Stimulated activated CD4-positive, alpha-beta T cell treated with anti-CD3 and anti-CD28 coated beads, TNF-alpha, amount 100 ng/mL, for 1 hour (primary cell): Measurements from ENCODE around the gene DST.

Experiments used
- DNase-seq, 3 donors: peaks; one replicate each; pipeline ENCODE4 v3.0.0-alpha.2; 2020; ENCODE audit warnings: low read depth in 3 of 3, low spot score in 1 of 3

The DST gene

GRCh38 chr6:56625356-56625755 is 17.3 kb downstream of the DST start:
- no peak for DNase-seq

GRCh38 chr6:56624728-56625069 is 18.0 kb downstream of the DST start:
- DNase-seq: no peak

DNA sequence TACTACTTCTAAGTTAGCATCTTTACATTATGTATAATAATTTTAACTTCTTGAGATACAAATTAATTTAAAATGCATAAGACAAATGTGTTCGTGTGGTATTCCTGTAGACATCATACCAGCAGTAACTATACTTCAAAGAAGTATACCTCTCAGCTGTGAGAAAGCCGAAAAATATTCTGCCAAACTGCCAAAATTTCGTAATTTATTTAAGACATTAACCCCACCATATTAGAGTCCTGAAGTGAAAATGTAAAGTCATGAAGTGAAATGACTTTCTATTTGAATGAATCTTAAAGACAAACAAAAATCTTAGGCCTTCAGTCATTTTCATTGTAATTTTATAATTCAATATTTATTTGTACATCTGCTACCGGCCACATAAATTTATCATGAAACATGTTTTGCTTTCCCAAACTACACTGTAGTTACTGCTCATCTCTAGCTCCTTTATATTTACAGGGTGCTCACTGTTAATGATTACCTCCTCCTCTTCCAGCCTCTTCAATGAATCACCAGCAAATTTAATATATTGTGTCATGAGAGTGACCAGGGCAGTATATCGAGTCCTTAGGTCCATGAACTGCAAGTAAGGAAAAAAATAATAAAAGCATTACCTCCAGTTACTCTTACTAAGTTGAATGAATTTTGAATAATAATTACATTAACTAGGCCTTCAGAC is 18.5 kb downstream of the DST start:
- DNase-seq: no peak

DNA sequence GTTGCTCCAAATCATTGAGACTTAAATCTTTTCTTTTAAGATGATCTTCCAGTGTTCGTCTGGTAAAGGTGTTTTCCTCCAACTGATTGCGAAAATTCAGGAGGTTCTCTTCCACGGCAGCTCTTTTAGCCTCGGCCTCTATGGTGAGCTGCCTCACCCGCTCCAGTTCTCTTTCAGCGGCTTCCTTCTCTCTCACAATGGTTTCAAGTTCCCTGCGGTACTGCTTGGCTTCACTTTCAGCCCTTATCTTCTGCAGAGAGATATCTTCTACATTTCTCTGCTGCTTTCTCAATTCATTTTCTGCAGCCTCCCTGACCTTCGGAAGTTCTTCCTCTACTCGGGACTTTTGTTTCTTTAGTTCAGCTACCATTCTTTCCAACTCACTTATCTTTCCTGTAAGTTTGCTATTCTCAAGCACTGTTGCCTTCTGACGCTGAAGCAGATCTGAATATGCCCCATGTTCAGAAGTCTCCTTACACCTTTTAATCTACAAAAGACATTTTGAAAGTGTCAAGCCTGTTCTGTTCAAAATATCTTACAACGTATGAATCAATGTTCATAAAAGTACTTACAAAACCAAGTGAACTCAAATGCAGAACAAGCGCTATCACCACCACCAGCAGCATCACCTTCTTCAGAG is 22.3 kb downstream of the DST start:
- DNase-seq: no peak

DNA sequence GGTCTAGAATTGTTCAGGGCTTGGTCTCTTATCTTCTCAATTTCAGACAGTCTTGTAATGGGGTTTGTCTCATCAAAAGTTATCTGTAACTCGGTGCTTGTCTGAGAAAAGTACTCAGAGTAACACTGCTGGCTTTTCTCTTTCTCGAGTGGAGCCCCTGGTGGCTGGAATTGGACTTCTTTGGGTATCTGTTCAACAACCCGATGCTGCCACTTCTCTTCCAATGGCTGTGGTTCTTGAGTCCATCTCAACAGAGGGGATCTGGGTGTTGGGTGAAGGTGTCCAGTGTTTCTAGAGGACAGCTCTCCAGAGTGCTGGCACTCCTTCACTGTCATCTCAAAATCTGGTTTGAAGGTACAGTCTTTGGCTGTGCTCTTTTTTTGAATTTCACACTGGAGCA is 24.6 kb downstream of the DST start:
- DNase-seq: no peak

GRCh38 chr6:56616967-56617366 is 25.7 kb downstream of the DST start:
- DNase-seq: no peak

- DNase-seq: no peak
Observed at GRCh38 chr6:56613247-56613851, 29.3 kb downstream of the DST start.

GRCh38 chr6:56608332-56608731 is 34.4 kb downstream of the DST start:
- DNase-seq: no peak

- no peak for DNase-seq
Observed at GRCh38 chr6:56607111-56607752, 35.5 kb downstream of the DST start.

GRCh38 chr6:56605435-56605834 is 37.3 kb downstream of the DST start:
- no peak for DNase-seq

DNA sequence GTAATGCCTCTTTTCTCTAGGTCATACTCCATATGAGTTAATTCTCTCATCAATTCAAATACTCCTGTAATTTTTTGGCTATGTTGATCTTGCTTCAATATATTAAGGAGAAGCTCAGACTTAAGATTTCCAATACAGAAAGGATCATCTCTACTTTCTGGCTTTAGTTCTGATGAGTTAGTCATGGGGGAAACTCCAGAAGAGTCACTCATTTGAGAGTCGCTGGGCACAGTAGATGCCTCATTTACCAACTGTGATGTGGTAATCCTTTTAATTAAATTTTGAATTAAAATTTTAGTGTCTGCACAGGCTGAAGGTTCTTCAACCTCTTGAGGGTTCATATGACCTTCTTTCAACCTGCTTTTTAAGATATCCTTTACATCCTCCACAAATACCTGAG is 38.5 kb downstream of the DST start:
- DNase-seq: no peak

GRCh38 chr6:56601390-56601789 is 41.3 kb downstream of the DST start:
- no peak for DNase-seq

GRCh38 chr6:56595490-56596122 is 47.1 kb downstream of the DST start:
- peak in 1 of 3 donors; percentile 2 for DNase-seq

GRCh38 chr6:56594699-56595098 is 48.0 kb downstream of the DST start:
- no peak for DNase-seq

GRCh38 chr6:56593801-56594318 is 48.8 kb downstream of the DST start:
- DNase-seq: no peak

GRCh38 chr6:56582236-56582635 is 60.5 kb downstream of the DST start:
- DNase-seq: no peak

DNA sequence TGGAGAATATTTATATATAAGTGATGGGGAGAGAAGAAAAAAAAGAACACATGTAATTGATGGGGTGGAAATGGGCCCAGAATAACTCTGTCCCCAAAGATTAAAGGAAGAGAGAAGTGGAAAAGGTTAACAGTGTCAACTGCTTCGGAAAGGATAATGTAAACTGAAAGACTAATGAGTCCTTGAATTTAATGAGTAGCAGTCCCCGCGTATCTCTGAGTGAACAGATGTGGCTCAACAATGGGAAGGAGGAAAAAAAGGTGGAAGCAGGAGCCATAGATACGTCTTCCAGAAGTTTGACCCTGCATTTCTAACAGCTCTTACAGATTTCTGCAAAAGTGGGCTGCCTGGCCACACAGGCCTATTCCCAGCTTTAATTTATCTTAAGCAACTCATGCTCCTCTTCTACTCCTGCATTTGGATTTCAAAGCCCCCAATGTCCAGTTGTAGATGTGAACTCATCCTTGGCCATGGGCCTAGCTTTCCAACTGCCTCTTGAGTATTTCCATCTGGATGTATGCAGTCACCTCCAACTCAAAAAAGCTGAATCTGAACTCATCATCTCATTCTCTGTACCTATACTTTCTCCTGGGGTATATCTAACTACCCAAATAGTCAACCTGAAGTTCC is 61.3 kb downstream of the DST start:
- no peak for DNase-seq

DNA sequence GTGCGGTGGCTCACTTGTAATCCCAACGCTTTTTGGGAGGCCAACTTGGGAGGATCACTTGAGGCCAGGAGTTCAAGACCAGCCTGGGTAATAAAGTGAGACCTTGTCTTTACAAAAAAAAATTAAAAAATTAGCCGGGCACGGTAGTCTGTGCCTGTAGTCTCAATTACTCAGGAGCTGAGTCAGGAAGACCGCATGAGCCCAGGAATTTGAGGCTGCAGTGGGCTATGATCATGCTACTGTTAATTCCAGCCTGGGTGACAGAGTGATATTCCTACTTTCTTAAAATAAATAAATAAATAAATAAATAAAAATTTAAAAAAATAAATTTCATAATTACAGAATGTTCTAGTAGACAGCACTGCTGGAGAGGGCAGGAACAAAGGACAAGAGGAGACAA is 62.4 kb downstream of the DST start:
- DNase-seq: no peak

DNA sequence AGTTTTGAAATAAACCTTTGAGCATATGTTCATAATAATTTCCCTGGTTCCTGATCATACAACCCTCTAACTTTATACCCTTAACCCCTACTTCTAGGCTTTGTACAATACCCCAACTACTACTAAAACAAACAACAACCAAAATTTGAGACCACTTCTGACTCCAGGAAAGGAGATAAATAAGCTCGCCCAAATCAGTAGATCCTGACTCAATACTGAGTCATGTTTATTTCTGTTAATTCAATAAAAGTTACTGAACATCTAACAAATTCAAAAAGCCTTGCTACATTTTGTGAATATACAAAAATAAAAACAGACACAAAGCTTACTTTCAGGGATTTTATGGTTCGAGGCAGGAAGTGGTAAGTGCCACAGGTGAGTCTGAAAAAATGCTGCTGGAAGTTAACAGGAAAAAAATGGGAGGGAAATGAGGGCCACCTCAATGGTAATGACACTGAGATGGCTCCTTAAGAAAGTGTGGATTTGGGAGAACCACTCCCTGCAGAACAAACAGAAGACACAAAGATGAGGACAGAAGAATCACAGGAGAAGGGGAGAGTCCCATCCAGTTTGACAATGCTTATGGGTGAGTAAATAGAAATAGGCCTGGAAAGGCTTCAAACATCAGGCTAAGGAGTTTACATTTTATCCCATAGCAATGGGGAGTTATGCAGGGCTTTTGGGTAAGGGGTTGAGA is 63.4 kb downstream of the DST start:
- no peak for DNase-seq

DNA sequence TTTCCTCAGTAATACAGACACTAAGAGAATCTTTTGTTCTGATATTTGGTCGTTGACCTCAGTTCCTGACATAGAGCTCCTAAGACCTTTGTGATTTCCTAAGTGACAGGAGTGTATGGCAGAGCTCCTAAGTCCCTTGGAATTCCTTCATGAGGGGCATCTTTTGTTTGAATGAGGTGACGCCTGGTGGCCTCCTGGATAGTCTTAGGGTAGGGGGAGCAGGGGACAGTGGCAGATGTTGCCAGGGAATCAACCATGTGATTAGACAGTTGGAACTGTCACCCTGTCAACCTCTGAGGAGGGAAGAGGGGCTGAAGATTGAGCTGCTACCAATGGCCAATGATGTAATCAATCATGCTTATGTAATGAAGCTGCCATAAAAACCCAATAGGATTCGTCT is 67.0 kb downstream of the DST start:
- no peak for DNase-seq

DNA sequence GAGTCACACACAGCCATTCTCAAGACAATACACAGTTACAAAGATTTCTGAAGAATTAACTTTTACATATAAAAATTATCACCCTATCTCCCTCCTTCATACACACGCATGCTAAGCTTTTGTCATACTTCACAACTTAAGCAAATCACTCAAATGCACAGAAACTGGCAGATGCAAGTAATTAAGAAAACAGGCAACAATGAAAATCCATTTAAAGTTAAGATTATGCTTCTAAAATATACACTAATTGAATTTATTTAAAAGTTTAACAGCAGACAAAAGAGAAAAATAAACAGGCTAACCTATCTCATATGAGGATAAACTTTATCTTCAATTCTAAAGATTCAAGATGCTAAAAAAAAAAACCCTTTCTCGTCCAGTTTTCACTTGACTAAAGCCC is 68.4 kb downstream of the DST start:
- no peak for DNase-seq
